Activated CD4-positive, alpha-beta memory T cell treated with anti-CD3 and anti-CD28 coated beads, Interleukin-2, amount 10 ng/mL, durations not matched to agents 7 days and 5 days (primary cell): ENCODE measurements around the gene CPB1. TPM values are rescaled to one million over a fixed set of nuclear protein-coding genes. Genes with fewer than 3 reads are reported as not detected.

Experiments
- total RNA-seq, 2 experiments: library from RNA; stranded (reverse); gene quantifications; one replicate each; pipeline ENCODE4 v1.2.3, GENCODE V29; 2021

The CPB1 gene
- total RNA-seq, 2 experiments from 2014 or later: not detected

Other genes starting within 250 kb of the CPB1 start
- gene AGTR1, start 129.9 kb upstream of the CPB1 start, total RNA-seq: not detected
- not detected for gene CPA3, start 37.5 kb downstream of the CPB1 start, total RNA-seq
- gene GYG1, start 163.7 kb downstream of the CPB1 start, total RNA-seq: 10 to 100 TPM; 44.5 to 46.5 TPM